Ishikawa (cell line): Measurements from ENCODE around the gene IGSF9.

Experiments
- CEBPB ChIP-seq: IDR thresholded peaks from 2 replicates; pipeline ENCODE4 v1.6.1; 2012
- CREB1 ChIP-seq: IDR thresholded peaks from 2 replicates; pipeline ENCODE4 v1.6.1; 2012; ENCODE audit warnings: low read depth
- EGR1 ChIP-seq: IDR thresholded peaks from 2 replicates; pipeline ENCODE4 v1.6.1; 2012
- EP300 ChIP-seq: IDR thresholded peaks from 2 replicates; pipeline ENCODE4 v1.6.1; 2012; ENCODE audit warnings: borderline replicate concordance
- FOXM1 ChIP-seq: IDR thresholded peaks from 2 replicates; pipeline ENCODE4 v1.6.1; 2012; ENCODE audit warnings: low read depth, borderline replicate concordance
- NFIC ChIP-seq: IDR thresholded peaks from 2 replicates; pipeline ENCODE4 v1.6.1; 2012
- RAD21 ChIP-seq: IDR thresholded peaks from 2 replicates; pipeline ENCODE4 v1.6.1; 2012; ENCODE audit warnings: low read depth
- REST ChIP-seq: IDR thresholded peaks from 2 replicates; pipeline ENCODE4 v1.6.1; 2012; ENCODE audit warnings: low read depth, mild to moderate bottlenecking
- TAF1 ChIP-seq: IDR thresholded peaks from 2 replicates; pipeline ENCODE4 v1.6.1; 2012; ENCODE audit warnings: low read depth, mild to moderate bottlenecking
- TCF12 ChIP-seq: IDR thresholded peaks from 2 replicates; pipeline ENCODE4 v1.6.1; 2012; ENCODE audit warnings: low read depth
- TEAD4 ChIP-seq: IDR thresholded peaks from 2 replicates; pipeline ENCODE4 v1.6.1; 2012
- USF1 ChIP-seq: IDR thresholded peaks from 2 replicates; pipeline ENCODE4 v1.6.1; 2012
- YY1 ChIP-seq: IDR thresholded peaks from 2 replicates; pipeline ENCODE4 v1.6.1; 2012; ENCODE audit warnings: low read depth
- ZBTB7A ChIP-seq: IDR thresholded peaks from 2 replicates; pipeline ENCODE4 v1.6.1; 2012; ENCODE audit warnings: low read depth
- TF ChIP-seq, protein P1 (sequence below): IDR thresholded peaks from 2 replicates; pipeline ENCODE4 v1.6.1; 2012

IGSF9 gene

DNA sequence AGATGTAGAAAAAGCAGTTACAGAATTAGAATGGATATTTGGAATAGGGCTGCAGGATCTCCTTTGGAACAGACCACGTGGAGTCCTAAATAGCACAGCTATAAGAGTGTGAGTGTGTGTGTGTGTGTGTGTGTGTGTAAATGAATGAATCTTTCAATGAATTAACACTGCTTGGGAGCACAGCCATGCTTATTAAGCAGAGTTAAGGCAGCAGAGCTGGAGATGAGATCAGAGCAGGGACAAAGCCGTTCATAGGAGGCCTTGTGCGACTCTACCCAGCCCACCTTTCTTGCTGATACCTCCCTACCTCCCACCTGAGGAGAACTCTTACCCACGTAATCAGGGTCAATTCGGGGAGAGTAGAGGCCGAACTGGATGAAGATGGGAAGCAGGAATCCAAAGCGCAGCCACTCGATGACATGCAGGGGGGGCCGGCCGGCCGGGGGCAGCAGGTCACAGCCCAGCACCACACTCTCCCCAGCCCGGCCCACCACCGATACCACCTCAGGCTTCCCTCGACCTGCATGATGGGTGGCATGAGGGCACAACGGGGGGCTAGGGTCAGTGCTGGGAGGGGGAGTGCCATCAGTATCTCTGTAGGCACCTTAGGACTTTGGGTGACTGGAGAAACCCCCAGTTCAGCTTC is 2.7 kb downstream of the IGSF9 start:
- TF ChIP-seq TEAD4 = no peak
- no peak for TF ChIP-seq EGR1
- no peak for TF ChIP-seq FOXM1
- TF ChIP-seq, protein P1, sequence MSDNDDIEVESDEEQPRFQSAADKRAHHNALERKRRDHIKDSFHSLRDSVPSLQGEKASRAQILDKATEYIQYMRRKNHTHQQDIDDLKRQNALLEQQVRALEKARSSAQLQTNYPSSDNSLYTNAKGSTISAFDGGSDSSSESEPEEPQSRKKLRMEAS = no peak
- no peak for TF ChIP-seq USF1
- no peak for TF ChIP-seq CEBPB
- no peak for TF ChIP-seq CREB1
- no peak for TF ChIP-seq TAF1
- no peak for TF ChIP-seq YY1

DNA sequence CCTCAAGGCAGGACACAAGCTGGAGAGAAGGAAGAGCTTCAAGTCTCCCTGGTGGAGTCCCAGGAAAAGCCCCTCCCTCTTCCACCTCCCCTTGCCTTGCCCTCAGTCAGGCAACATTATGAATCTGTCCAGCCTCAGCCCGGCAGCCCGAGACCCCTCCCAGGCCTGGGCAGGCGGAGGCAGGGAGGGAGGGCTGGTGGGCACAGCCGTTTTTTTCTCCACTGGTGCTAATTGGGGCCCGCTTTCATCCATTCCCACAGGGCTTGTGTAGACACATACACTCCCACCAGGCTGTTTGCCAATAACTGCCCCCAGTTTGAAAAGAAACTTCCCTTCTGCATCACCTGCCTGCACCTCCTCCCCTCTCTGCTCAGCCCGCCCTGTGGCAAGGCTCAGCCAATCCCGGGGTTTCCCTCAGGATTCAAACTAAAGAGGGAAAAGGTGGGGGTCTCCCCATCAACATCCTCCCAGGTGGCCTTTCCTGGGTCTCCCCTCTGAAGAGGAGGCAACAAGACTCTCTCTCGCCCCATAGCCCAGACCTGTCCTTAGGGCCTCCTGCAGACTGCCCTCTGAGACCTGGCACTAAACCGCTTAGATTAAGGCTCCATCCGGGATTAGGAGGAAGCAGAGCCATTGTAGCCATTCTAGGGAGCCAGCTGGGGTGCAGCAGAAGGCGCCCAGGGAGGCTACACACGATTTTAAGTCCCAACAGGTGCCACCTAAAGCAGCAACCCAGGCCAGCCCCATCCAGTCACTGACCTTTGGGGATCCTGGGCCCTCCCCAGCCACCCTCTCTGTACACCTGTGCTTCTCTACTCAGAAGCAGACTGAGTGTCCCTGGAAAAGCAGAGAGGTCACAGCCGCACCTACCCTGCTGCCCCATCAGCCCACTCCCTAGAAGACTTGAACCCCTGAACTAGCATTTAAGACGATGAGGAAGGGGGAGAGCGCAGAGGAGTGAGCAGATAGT is 3.5 kb downstream of the IGSF9 start:
- TF ChIP-seq FOXM1 (no peak), CREB1 (no peak), NFIC (no peak), TAF1 (no peak), CEBPB (no peak), RAD21 (no peak)

- TF ChIP-seq CREB1 = no peak
- no peak for TF ChIP-seq TAF1
- no peak for TF ChIP-seq TEAD4
- no peak for TF ChIP-seq EGR1
- TF ChIP-seq YY1 = no peak
- no peak for TF ChIP-seq CEBPB
- TF ChIP-seq RAD21 = no peak
- no peak for TF ChIP-seq ZBTB7A
- TF ChIP-seq USF1 = no peak
- no peak for TF ChIP-seq FOXM1
- TF ChIP-seq, protein P1 = no peak
- no peak for TF ChIP-seq NFIC
- TF ChIP-seq EP300 = no peak
Observed at GRCh38 chr1:159941141-159941540, 4.3 kb downstream of the IGSF9 start.

DNA sequence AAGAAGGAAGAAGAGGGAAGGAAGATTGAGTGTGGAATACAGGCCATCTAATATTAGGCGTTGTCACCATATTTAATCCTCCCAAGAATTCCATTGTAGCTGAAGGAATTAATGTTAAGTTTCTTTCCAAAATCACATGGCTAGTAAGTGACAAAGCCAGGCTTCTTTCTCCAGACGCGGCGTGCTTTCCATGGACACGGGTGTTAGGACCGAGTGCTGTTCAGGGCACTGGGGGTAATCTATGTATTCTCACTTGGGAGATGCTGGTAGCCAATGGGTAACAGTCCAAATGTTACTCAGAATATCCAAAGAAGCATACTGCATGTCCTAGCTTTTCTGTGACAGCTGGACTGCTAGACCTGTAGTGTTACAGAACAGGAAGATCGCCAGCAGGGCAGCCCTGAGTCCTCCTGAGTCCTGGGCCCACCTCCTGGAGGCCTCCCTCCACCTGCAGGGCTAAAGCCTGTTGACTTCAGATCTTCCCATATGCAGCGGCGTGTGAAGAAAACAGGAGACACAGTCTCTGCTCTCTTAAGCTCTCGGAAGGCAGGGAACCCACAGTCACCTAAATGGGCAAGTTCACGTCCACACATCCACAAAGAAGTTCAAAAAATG is 5.3 kb downstream of the IGSF9 start:
- TF ChIP-seq TCF12 = no peak
- TF ChIP-seq TEAD4 = no peak

DNA sequence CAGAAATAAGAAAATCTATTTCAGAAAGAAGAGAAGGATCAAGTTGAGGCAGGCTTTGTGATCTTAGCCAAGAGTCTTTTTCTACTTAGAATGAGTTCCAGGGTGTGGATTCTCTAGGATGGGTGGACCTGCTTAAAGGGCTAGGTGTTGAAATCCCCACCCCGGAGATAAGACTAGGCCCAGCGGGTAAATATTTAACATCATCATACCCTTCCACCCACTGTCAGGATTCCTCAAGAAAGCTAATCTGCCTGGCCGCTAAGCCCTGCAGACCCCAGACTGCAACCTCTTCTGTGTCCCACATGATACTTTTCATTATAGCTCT is 5.8 kb downstream of the IGSF9 start:
- no peak for TF ChIP-seq CEBPB
- no peak for TF ChIP-seq RAD21
- no peak for TF ChIP-seq YY1
- no peak for TF ChIP-seq TEAD4
- no peak for TF ChIP-seq CREB1
- no peak for TF ChIP-seq EGR1
- TF ChIP-seq, protein P1 = no peak
- no peak for TF ChIP-seq EP300
- TF ChIP-seq TCF12 = no peak
- no peak for TF ChIP-seq TAF1
- TF ChIP-seq USF1 = no peak
- no peak for TF ChIP-seq ZBTB7A
- TF ChIP-seq REST = no peak
- no peak for TF ChIP-seq FOXM1

DNA sequence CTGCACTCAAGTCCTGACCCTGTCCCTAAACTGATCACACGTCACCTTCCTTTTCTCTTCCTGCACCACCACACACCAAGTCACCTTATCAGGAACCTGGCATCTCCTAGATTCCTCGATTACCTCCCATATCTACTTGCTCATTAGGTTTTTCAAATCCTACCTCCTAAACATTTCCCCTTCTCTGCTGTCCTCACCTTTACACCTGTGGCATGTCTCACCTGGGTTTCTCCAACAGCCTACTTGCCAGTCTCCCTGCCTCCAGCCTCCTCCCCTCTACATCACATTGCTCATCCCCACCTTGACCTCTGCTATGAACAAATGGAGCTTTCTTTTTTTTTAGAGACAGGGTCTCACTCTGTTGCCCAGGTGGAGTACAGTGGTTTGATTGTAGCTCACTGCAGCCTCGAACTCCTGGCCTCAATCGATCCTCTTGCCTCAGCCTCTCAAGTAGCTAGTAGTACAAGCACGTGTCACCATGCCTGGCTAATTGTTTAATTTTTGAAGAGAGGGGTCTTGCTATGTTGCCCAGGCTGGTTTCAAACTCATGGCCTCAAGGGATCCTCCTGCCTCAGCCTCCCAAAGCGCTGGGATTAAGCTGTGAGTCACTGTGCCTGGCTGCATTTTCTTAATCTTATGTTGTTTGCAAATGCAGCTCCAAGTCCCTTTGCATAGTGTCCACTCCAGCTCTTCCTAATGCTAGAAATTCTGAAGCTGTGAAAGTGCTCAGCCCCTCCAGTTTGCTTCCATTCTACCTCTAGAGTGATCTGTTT is 6.3 kb downstream of the IGSF9 start:
- TF ChIP-seq YY1 (no peak), FOXM1 (no peak), RAD21 (no peak), REST (no peak), ZBTB7A (no peak), USF1 (no peak), NFIC (no peak), EP300 (no peak), EGR1 (no peak), CEBPB (no peak), TEAD4 (no peak), CREB1 (no peak), TCF12 (no peak), TAF1 (no peak)
- TF ChIP-seq, protein P1 = no peak
